A673 (cell line): ENCODE data around the gene BOLA1. TPM values are rescaled to one million over a fixed set of nuclear protein-coding genes. Genes with fewer than 3 reads are reported as not detected.

Experiments used
- BruUV-seq: library from RNA; stranded (reverse); fragments of 400-500 nt; replicated peaks from 2 replicates; lab custom pipeline; 2021; lab: Mats Ljungman, UMichigan
- CTCF ChIA-PET: fragments of 300-600 bp; sonication (Branson Sonifier 250); formaldehyde crosslinking; loops from one replicate; lab custom pipeline; 2022; ENCODE audit warnings: antibody characterized with exemption; lab: Charles Lee
- POLR2A ChIA-PET: fragments of 300-600 bp; sonication (Branson Sonifier 250); formaldehyde crosslinking; loops from one replicate; lab custom pipeline; 2022; ENCODE audit warnings: antibody characterized with exemption; ENCODE audit not compliant: low non-redundant PET; lab: Charles Lee
- DNase-seq: peaks from one replicate; pipeline ENCODE4 v3.0.0-alpha.2; 2015; ENCODE audit warnings: low spot score
- H3K27ac ChIP-seq: fragments of 200-600 bp; sonication (generic); 2 replicates; pipeline ENCODE4 v1.5.1; 2016; ENCODE audit warnings: mixed run types, low read depth, mild to moderate bottlenecking, mixed read lengths, antibody characterized with exemption, low read length; ENCODE audit not compliant: poor library complexity, severe bottlenecking
- H3K27me3 ChIP-seq: fragments of 200-600 bp; sonication (generic); replicated peaks from 2 replicates; pipeline ENCODE4 v1.6.1; 2017; ENCODE audit warnings: mixed run types, low read depth, mild to moderate bottlenecking, mixed read lengths, antibody characterized with exemption, low read length; ENCODE audit not compliant: insufficient read depth, poor library complexity
- H3K36me3 ChIP-seq: fragments of 200-600 bp; sonication (generic); 2 replicates; pipeline ENCODE4 v1.6.1; 2016; ENCODE audit warnings: mixed run types, mild to moderate bottlenecking, mixed read lengths, antibody characterized with exemption, low read length; ENCODE audit not compliant: insufficient read depth, poor library complexity, severe bottlenecking
- H3K4me1 ChIP-seq: fragments of 200-600 bp; sonication (generic); 2 replicates; pipeline ENCODE4 v1.6.1; 2017; ENCODE audit warnings: mixed run types, mild to moderate bottlenecking, mixed read lengths, antibody characterized with exemption, low read length; ENCODE audit not compliant: insufficient read depth, poor library complexity, severe bottlenecking
- H3K4me3 ChIP-seq: fragments of 200-600 bp; sonication (generic); 2 replicates; pipeline ENCODE4 v1.5.1; 2016; ENCODE audit warnings: low read depth, mixed run types, mild to moderate bottlenecking, mixed read lengths, low read length; ENCODE audit not compliant: poor library complexity, severe bottlenecking
- H3K9me3 ChIP-seq: fragments of 200-600 bp; sonication (generic); 2 replicates; pipeline ENCODE4 v1.6.1; 2016; ENCODE audit warnings: mixed run types, low read depth, mild to moderate bottlenecking, mixed read lengths, antibody characterized with exemption, low read length; ENCODE audit not compliant: poor library complexity, severe bottlenecking
- CTCF ChIP-seq: fragments of 300-800, 200-600 bp; sonication (generic); conservative IDR thresholded peaks from 2 replicates; pipeline ENCODE4 v1.5.1; 2017; ENCODE audit warnings: low read depth, mild to moderate bottlenecking, antibody characterized with exemption, low read length, moderate library complexity, mixed read lengths
- EZH2 ChIP-seq: fragments of 200-600 bp; sonication (generic); IDR thresholded peaks from 2 replicates; pipeline ENCODE4 v1.6.1; 2017; ENCODE audit warnings: borderline replicate concordance, low read depth, mild to moderate bottlenecking, mixed read lengths, antibody characterized with exemption, low read length; ENCODE audit not compliant: poor library complexity, severe bottlenecking
- intact Hi-C: fragments of 100-400 bp; cut with micrococcal nuclease; formaldehyde crosslinking; loops from one replicate; pipeline ENCODE4 v1.10.0; 2022; ENCODE audit not compliant: unreplicated experiment
- total RNA-seq: library from RNA; stranded (reverse); gene quantifications from 2 replicates; pipeline ENCODE4 v1.2.3, GENCODE V29; 2021

The BOLA1 gene
- total RNA-seq, 1 experiment from 2014 or later = 15.7 TPM

DNA sequence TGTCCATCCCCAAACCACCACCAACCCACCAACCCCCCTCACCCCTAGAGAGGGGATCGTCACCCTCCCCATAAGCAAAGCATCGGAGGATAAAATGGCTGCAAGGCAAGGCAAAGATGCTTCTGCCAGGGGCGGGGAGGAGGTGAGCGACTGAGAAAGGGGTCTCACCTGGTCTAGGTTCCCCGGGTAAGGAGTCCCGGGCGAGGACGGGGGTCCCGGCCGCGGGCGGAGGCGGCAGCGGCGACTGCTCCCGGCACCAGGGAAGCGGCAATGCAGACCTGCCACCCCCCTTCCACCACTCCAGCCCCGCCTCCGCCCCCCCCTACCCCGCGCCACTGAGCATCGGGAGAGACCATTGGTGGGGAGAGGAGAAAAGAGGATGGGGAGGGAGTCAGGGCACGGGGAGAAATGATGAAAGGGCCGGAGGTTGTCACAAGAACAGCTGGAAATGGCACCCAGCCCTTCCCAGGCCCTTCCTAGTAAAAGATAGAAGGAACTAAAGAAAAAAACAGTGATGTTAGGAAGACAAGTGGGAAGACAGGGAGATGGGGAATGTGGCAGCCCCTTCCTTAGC lies 18.3 kb downstream of the BOLA1 start, which contains the start of gene SV2A:
SV2A (minus strand) TSS at position 274 of the 574 bp plus-strand sequence. CDS start 4,004 bp downstream, outside the sequence.
- Histone ChIP-seq H3K27me3 (no peaks in the 10 kb centered on the region), H3K4me3 (peak within 1 kb of the TSS; percentile 72), H3K9me3 (no peaks in the 10 kb centered on the region), H3K4me1 (peaks cover 19% of the 10 kb centered on the region), H3K27ac (peak within 1 kb of the TSS; percentile 47), H3K36me3 (peaks cover 10% of the 10 kb centered on the region)
- no TSS peak for BruUV-seq
- ChIA-PET CTCF (no interaction called here), POLR2A (no interaction called here)
- peak; percentile 79 for DNase-seq
- intact Hi-C loops = no loop called here
- TF ChIP-seq CTCF (no peak), EZH2 (no peak)

DNA sequence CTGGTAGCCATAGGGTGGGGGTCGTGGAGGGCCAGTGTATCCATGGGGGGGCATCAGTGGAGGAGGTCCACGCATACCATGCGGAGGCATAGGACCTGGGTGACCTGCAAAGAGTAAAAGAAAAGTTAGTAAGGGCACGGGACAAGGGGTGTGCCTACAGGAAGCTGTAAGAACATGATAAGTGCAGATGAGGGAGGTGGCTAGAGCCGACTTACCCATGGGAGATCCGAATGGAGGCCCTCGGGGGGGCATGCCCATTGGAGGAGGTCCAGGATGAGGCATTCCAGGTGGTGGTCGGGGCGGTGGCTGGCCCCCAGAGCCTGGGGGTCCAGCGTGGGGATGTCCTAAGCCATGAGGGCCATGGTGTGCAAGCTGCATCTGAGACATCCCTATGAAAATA lies 24.3 kb downstream of the BOLA1 start:
- ChIA-PET CTCF (no interaction called here), POLR2A (no interaction called here)
- no TSS peak for BruUV-seq
- Histone ChIP-seq H3K36me3 (peaks cover 46% of the 10 kb centered on the region), H3K4me1 (peaks cover 21% of the 10 kb centered on the region), H3K9me3 (no peaks in the 10 kb centered on the region), H3K4me3 (no peak overlapping the region), H3K27me3 (no peaks in the 10 kb centered on the region), H3K27ac (no peak overlapping the region)
- no peak for TF ChIP-seq EZH2
- TF ChIP-seq CTCF = no peak
- DNase-seq = no peak
- intact Hi-C loops = no loop called here

DNA sequence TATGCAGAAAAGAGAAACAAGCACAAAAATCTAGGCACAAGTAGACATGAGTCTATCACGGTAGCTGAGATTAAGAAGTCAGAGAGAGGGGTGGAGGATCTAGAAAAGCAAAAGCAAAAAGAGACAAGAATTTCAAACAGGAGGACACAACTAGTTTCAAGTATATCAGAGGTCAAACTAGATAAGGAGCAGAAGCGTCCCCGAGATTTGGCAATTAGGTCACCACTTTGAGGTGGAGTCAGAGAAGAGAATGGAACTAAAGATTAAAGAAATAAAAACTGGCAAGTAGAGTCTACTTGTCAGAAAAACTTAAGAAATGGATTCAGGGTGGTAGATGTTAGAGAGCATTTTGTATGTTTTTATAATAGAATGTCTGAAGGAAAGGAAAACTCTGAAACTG lies 26.0 kb downstream of the BOLA1 start:
- H3K4me3 ChIP-seq = no peak overlapping the region
- CTCF ChIA-PET = no interaction called here
- no TSS peak for BruUV-seq

More for the DNA sequence above, 26.0 kb downstream of the BOLA1 start:
- Histone ChIP-seq H3K4me1 (peaks cover 22% of the 10 kb centered on the region), H3K27ac (no peak overlapping the region), H3K9me3 (no peaks in the 10 kb centered on the region), H3K36me3 (peaks cover 46% of the 10 kb centered on the region), H3K27me3 (no peaks in the 10 kb centered on the region)
- intact Hi-C loops = no loop called here
- DNase-seq = no peak
- no peak for TF ChIP-seq EZH2
- no peak for TF ChIP-seq CTCF
- POLR2A ChIA-PET = no interaction called here
